GM04504 (cell line): Measurements from ENCODE around the gene MCC.

Experiments used
- DNase-seq: peaks from one replicate; pipeline ENCODE4 v3.0.0-alpha.2; 2012; ENCODE audit warnings: low read depth

Gene MCC

GRCh38 chr5:113270086-113270485 lies 218.2 kb downstream of the MCC start:
- no peak for DNase-seq

DNA sequence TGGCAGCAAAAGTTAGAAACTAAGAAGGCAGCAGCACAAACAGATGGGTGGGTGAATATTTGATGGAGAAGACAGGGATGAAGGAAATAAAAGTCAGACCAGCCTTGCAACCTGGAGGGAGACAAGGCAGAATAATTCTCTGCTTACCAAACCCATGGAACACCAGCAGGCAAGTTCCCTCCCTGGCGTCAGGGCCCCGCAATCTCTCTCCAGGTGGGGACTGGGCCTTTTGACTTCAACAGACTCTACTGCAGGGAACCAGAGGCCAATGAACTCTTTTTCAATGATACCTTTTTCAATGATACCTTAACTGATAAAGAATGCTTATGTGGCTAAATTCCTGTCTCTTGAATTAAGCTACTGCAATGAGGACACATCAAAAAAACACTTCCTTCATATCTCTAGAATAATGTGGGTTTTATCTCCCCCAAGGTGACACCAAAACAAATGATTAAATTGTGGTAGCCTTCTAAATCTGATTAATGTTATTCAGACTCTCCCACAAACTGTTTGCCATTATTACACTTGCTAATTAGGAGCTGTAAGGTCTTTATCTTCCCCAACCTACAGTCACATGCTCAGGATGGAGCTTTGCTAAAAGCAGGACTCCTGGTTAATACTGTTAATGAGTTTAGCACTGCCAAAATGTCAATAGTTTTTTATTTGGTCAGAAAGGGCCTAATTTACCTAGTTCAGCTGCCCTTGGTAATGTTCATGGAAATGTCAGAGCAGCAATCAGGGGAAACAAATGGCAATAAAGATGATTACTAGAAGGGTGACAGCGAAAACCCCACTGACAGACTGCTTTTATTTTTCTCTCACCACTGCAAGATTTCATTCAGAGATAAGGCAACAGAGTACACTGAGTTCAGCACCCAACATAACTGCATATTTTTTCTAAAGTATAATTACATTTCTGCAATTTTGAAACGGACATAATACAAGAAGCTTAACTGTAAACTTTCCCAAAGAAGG lies 218.9 kb downstream of the MCC start:
- DNase-seq: no peak

GRCh38 chr5:113268232-113268631 lies 220.0 kb downstream of the MCC start:
- DNase-seq: no peak

DNA sequence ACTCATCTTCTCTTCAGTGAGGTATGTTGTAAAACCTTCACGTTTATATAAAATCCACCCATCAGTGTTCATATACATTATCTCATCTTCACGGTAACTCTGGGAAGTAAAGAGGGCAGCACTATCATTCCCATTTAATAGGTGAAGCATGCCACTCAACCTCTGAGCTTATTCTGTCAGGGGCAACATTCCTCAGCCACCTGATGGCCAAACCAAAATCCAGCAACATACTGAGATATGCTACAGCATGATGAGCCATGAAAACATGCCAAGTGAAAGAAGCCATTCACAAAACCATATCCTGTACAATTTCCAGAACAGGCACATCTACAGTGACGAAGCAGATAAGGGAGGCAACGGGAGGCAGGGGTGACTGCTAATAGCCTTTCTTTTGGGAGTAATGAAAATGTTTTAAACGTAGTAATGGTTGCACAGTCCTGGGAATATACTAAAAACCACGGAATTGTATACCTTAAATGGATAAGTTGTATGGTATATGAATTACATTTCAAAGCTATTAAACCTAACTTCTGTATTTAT lies 220.8 kb downstream of the MCC start:
- no peak for DNase-seq

GRCh38 chr5:113266913-113267227 lies 221.4 kb downstream of the MCC start:
- DNase-seq: no peak

DNA sequence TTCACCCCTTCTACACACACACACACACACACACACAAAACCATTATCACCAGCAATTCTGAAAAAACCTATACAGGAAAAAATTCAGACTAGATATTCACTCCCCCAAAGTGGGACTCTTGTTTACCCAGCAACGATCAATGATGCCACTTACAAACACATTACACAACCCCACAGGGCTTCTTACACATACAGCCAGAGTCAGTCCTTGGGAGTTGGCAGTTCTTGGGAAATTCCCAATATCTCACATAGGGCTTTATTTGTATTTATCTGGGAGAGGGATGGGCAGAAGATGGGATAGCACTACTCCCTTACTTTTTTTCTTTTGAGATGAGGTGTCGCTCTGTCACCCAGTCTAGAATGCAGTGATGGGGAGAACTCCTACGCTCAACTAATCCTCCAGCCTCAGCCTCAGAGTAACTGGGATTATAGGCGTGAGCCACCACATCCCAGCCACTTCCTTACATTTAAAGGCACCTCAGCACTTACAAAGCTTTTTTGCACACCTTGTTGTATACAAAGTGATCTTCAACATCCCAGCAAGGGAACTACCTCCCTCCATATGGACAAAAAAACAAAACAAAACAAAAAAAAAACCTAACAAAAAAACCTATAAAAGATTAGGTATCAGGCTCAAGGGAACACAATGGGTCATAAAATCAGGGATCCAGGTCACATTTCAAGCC lies 221.9 kb downstream of the MCC start:
- DNase-seq: no peak

DNA sequence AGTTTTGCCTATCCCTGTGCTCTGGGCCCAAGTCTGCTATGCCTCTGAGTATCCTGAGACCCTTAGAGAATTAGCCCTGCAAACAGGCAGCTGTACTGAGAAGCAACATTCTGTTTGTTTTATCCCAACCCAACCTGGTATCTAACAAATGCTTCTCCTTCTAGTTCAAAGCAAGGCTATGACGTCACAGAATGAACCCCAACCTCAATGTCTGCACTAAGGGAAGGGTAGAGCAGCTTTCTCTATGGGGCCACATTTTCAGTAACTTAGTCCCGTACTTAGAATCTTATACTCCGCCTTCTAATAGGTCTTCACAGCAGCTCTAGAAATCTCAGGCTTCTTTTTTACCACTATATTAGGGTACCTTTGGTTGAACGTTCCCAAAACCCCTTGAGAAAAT lies 223.1 kb downstream of the MCC start:
- DNase-seq: no peak

DNA sequence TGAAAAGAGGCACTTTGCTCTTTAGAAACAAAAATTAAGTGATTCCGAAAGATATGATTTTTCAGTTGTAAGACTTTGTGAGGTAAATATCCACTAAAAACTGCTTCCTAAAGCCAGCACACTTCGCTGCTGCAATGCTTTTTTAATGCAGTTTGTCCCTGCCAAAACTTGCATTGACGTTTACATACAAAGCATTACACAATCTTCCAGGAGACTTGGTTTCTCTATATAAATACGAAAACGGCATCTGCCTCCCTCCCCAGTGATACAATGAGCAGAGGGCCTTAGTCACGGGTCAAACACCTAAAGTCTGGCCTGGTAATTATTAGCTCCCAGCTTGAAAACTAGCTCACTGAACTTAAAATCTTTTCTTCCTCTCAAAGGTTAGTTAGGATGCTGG lies 224.2 kb downstream of the MCC start:
- DNase-seq: no peak

- DNase-seq: no peak
Observed at GRCh38 chr5:113263545-113263944, 224.7 kb downstream of the MCC start.

DNA sequence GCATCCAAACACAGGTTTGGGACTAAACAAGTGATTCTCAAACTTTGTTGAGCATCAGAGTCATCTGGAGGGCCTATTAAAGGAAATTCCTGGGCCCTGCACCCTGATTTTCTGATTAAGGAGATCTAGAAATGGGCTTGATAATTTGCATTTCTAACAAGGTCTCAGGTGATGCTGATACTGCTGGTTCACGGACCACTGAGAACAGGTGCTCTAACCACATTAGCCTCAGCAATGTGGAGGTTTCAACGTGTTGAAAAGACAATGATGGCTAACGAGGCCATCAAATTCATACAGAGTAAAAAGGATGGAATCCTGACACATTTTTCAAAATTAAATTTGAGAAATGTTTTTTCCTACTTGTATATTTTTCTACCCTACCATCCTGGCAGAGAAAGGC lies 225.6 kb downstream of the MCC start:
- DNase-seq: no peak

- DNase-seq: no peak
Observed at GRCh38 chr5:113259034-113259433, 229.2 kb downstream of the MCC start.

- DNase-seq: no peak
Observed at GRCh38 chr5:113257545-113257944, 230.7 kb downstream of the MCC start.

- DNase-seq: no peak
Observed at GRCh38 chr5:113256671-113257452, 231.4 kb downstream of the MCC start.

DNA sequence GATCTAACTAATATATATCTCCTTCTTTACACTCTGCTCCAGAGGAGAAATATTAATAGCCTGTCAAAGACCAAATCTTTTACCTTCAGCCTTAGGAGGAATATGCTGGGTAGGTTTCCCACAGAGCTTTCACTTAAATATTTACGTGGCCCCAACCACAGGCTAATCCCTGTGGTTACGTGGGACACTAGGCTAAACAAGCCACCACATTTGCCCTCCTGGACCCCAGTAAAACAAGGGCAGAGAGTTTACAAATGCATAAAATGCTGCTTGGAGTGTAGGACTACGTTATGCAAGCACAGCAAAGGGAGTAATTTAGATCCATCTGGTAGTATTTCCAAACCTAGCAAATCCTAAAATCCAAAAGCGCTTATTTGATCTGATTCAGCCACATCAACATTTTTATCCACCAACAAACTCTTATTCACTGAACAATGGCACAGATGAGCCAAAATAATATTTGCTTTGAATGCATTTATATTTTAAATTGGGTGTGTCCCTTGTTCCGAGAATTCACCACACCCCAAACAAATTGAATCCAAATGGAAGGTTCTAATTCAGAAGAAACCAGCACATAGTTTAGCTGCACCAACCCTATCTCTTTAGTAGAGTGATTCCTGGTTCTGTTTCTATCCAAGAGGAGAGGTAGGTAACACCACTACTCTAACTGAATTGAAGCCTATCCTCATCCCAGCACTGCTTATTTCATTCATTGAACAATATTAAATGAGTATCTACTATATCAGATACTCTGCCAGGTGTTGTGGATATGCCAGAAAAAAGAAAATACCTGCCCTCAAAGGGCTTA lies 232.5 kb downstream of the MCC start:
- DNase-seq: no peak

GRCh38 chr5:113255105-113255504 lies 233.1 kb downstream of the MCC start:
- DNase-seq: no peak

GRCh38 chr5:113253037-113253436 lies 235.2 kb downstream of the MCC start:
- DNase-seq: no peak

- DNase-seq: no peak
Observed at GRCh38 chr5:113252066-113252465, 236.2 kb downstream of the MCC start.

DNA sequence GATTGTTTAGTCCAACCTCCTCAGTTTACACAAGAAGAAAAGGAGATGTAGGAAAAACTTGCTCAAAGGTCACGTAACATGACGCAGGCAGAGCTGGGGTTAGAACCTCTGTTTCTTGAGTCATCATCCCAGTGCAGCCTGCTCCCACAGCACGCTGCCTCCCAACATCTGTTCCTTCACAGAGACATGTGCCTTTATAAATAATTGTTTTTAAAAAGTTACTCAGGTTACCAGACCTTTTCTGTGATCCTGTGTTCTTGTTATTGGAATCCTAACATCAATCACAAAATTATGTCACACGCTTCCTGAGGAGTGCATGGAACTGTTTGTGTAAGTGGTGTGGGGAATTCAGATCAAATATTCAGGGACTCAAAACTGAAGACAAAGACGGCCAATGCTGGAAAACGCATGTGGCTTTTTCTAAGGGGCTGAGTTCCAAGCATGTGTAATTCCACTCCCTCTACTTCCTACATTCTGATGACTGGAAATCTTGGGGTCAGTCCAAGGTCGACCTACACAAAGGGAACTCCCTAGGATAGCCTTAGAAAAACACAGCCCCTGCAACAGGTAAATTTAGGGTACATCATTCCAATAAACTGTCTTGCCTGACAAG lies 237.8 kb downstream of the MCC start:
- no peak for DNase-seq

DNA sequence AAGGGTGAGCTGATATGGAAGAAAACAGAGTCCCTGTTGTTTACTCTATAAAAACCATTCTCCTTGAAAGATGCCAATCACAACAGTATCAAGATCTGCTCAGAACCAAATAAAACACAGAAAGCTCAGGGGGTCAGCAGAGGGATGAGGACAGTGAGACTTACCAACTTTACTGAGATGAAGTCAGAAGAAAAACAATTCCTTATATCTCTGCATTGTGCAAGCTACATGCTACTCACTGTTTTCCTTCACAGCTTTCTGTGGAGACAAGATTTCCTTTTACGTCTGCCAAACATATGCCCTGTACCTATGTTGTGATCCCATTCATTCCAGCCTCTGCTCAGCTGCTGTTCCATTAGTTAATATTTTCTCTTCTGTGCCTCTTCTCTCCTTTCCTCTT lies 239.0 kb downstream of the MCC start:
- no peak for DNase-seq

GRCh38 chr5:113246361-113246870 lies 241.8 kb downstream of the MCC start:
- no peak for DNase-seq
